GM23338 (cell line): ENCODE data around the gene TRAPPC12. TPM values are rescaled to one million over a fixed set of nuclear protein-coding genes. Genes with fewer than 3 reads are reported as not detected.

Source experiments
- ATAC-seq: fragments of 200-7000 bp; cut with Tn5 transposase; 3 replicates; pipeline ENCODE4 v1.9.1; 2020
- DNase-seq: peaks from one replicate; pipeline ENCODE4 v3.0.0-alpha.2; 2015; ENCODE audit warnings: low spot score
- H2AFZ ChIP-seq: fragments of 200-600 bp; sonication (generic); 2 replicates; pipeline ENCODE4 v1.8.0; 2016; ENCODE audit warnings: antibody characterized with exemption, mild to moderate bottlenecking, moderate library complexity
- H3F3A ChIP-seq: fragments of 200-600 bp; sonication (generic); replicated peaks from 2 replicates; pipeline ENCODE4 v1.8.0; 2017; ENCODE audit warnings: antibody characterized with exemption, mixed run types, low read depth
- H3K27ac ChIP-seq: fragments of 200-600 bp; sonication (generic); 2 replicates; pipeline ENCODE4 v1.6.1; 2016; ENCODE audit warnings: low read depth
- H3K27me3 ChIP-seq: fragments of 200-600 bp; sonication (generic); 2 replicates; pipeline ENCODE4 v1.8.0; 2016; ENCODE audit warnings: mild to moderate bottlenecking, mixed run types, moderate library complexity; ENCODE audit not compliant: insufficient read depth
- H3K36me3 ChIP-seq: fragments of 200-600 bp; sonication (generic); 2 replicates; pipeline ENCODE4 v1.8.0; 2016; ENCODE audit warnings: mild to moderate bottlenecking; ENCODE audit not compliant: insufficient read depth
- H3K4me1 ChIP-seq: fragments of 200-600 bp; sonication (generic); 2 replicates; pipeline ENCODE4 v1.8.0; 2016; ENCODE audit warnings: mild to moderate bottlenecking, moderate library complexity; ENCODE audit not compliant: insufficient read depth
- H3K4me2 ChIP-seq: fragments of 200-600 bp; sonication (generic); 2 replicates; pipeline ENCODE4 v1.7.1; 2017; ENCODE audit warnings: mixed run types
- H3K4me3 ChIP-seq: fragments of 200-600 bp; sonication (generic); 2 replicates; pipeline ENCODE4 v1.6.1; 2016; ENCODE audit warnings: mixed run types
- H3K79me2 ChIP-seq: fragments of 200-600 bp; sonication (generic); replicated peaks from 2 replicates; pipeline ENCODE4 v1.8.0; 2017; ENCODE audit warnings: mild to moderate bottlenecking; ENCODE audit not compliant: insufficient read depth
- H3K9me2 ChIP-seq: fragments of 200-600 bp; sonication (generic); 2 replicates; pipeline ENCODE4 v1.8.0; 2017; ENCODE audit not compliant: insufficient read depth
- H4K20me1 ChIP-seq: fragments of 200-600 bp; sonication (generic); replicated peaks from 2 replicates; pipeline ENCODE4 v1.8.0; 2017; ENCODE audit warnings: mild to moderate bottlenecking; ENCODE audit not compliant: insufficient read depth
- H3K27ac Mint-ChIP-seq: 2 replicates; pipeline ENCODE4 v1.8.0; 2020; ENCODE audit warnings: inconsistent platforms, mild to moderate bottlenecking, moderate library complexity, mixed read lengths
- H3K27me3 Mint-ChIP-seq: 3 replicates; pipeline ENCODE4 v1.8.0; 2022; ENCODE audit warnings: low read depth, mild to moderate bottlenecking, moderate library complexity, mixed read lengths, inconsistent platforms; ENCODE audit not compliant: insufficient read depth, poor library complexity
- H3K36me3 Mint-ChIP-seq: 3 replicates; pipeline ENCODE4 v1.8.0; 2021; ENCODE audit warnings: low read depth, mild to moderate bottlenecking, inconsistent platforms, moderate library complexity, mixed read lengths
- H3K4me1 Mint-ChIP-seq: 3 replicates; pipeline ENCODE4 v1.8.0; 2020; ENCODE audit warnings: mild to moderate bottlenecking, inconsistent platforms, mixed read lengths
- H3K4me3 Mint-ChIP-seq: 3 replicates; pipeline ENCODE4 v1.8.0; 2021; ENCODE audit warnings: moderate library complexity, mild to moderate bottlenecking, inconsistent platforms, mixed read lengths
- H3K9me3 Mint-ChIP-seq: 3 replicates; pipeline ENCODE4 v1.8.0; 2020; ENCODE audit warnings: moderate library complexity, mild to moderate bottlenecking, inconsistent platforms, mixed read lengths
- CREB1 ChIP-seq: fragments of 250-450 bp; sonication (Bioruptor Pico); IDR thresholded peaks from 2 replicates; pipeline ENCODE4 v1.5.0; 2020; ENCODE audit warnings: low read depth, mild to moderate bottlenecking, moderate library complexity
- CTCF ChIP-seq, 2 experiments: fragments of 200-600 bp in 1 of 2; sonication (generic) in 1 of 2; conservative IDR thresholded peaks; 2 replicates each; pipeline versions ENCODE4 v1.5.1 to v1.6.1; 2016 to 2017; ENCODE audit warnings: antibody characterized with exemption in 2 of 2, low read depth in 2 of 2, mild to moderate bottlenecking in 2 of 2, moderate library complexity in 1 of 2
- ETS1 ChIP-seq: IDR thresholded peaks from 2 replicates; pipeline ENCODE4 v1.6.1; 2016; ENCODE audit warnings: antibody characterized with exemption
- EZH2 ChIP-seq: fragments of 200-600 bp; sonication (generic); IDR thresholded peaks from one replicate; pipeline ENCODE4 v1.8.0; 2017; ENCODE audit warnings: antibody characterized with exemption, mild to moderate bottlenecking, low read depth; ENCODE audit not compliant: unreplicated experiment
- EZH2phosphoT487 ChIP-seq: fragments of 200-600 bp; sonication (generic); IDR thresholded peaks from one replicate; pipeline ENCODE4 v1.8.1; 2018; ENCODE audit warnings: antibody characterized with exemption; ENCODE audit not compliant: unreplicated experiment
- JUNB ChIP-seq: IDR thresholded peaks from one replicate; pipeline ENCODE4 v1.6.1; 2016; ENCODE audit warnings: antibody characterized with exemption; ENCODE audit not compliant: unreplicated experiment
- NANOG ChIP-seq: IDR thresholded peaks from 2 replicates; pipeline ENCODE4 v1.6.1; 2016; ENCODE audit warnings: antibody characterized with exemption, borderline replicate concordance
- POLR2AphosphoS5 ChIP-seq: IDR thresholded peaks from 2 replicates; pipeline ENCODE4 v1.6.1; 2016; ENCODE audit warnings: antibody characterized with exemption, low read depth
- REST ChIP-seq: IDR thresholded peaks from one replicate; pipeline ENCODE4 v1.6.1; 2018; ENCODE audit warnings: antibody characterized with exemption; ENCODE audit not compliant: unreplicated experiment
- STAT1 ChIP-seq: IDR thresholded peaks from one replicate; pipeline ENCODE4 v1.6.1; 2016; ENCODE audit warnings: antibody characterized with exemption; ENCODE audit not compliant: unreplicated experiment
- ZNF114 ChIP-seq: fragments of 250-450 bp; sonication (Bioruptor Pico); IDR thresholded peaks from 2 replicates; pipeline ENCODE4 v1.5.0; 2020; ENCODE audit warnings: mild to moderate bottlenecking, moderate library complexity
- ZNF331 ChIP-seq: fragments of 250-450 bp; sonication (Bioruptor Pico); IDR thresholded peaks from 2 replicates; pipeline ENCODE4 v1.5.0; 2020; ENCODE audit warnings: low read depth, mild to moderate bottlenecking, moderate library complexity
- ZNF462 ChIP-seq: fragments of 250-450 bp; sonication (Bioruptor Pico); IDR thresholded peaks from 2 replicates; pipeline ENCODE4 v1.5.0; 2020; ENCODE audit warnings: mild to moderate bottlenecking, moderate library complexity
- polyA plus RNA-seq: library from polyadenylated mRNA; unstranded; fragments of >200 nt; fragmentation: Nextera tagmentation; extraction: Ambion mirVana; gene quantifications from 2 replicates; pipeline ENCODE4 v1.2.1, GENCODE V29; 2016
- total RNA-seq: library from RNA; depleted of rRNA; stranded (reverse); fragments of >200 nt; shearing (Covaris generic); gene quantifications from 2 replicates; pipeline ENCODE4 v1.2.3, GENCODE V29; 2014

The TRAPPC12 gene
- total and polyA plus RNA-seq, 2 experiments from 2014 or later = 48.9 to 57.7 TPM

GRCh38 chr2:3456125-3456524, 76.6 kb downstream of the TRAPPC12 start:
- H3K27ac Mint-ChIP-seq = no peak overlapping the region
- H3K4me3 Mint-ChIP-seq = no peak overlapping the region
- ATAC-seq (no peak), DNase-seq (no peak)
- H3K4me1 ChIP-seq = no peaks in the 10 kb centered on the region
- H3K9me2 ChIP-seq = no peaks in the 10 kb centered on the region
- no peak overlapping the region for H3K4me2 ChIP-seq
- H3K27me3 Mint-ChIP-seq = peaks cover 7% of the 10 kb centered on the region
- H3K36me3 Mint-ChIP-seq = peaks cover 14% of the 10 kb centered on the region
- H3F3A ChIP-seq = no peaks in the 10 kb centered on the region
- no peak overlapping the region for H2AFZ ChIP-seq
- H4K20me1 ChIP-seq = no peaks in the 10 kb centered on the region
- no peak for TF ChIP-seq EZH2phosphoT487
- TF ChIP-seq ZNF331 (CRISPR knock-in tag) = no peak
- no peak for TF ChIP-seq CTCF (conservative IDR thresholded peaks at IDR 0.05; ENCODE audit: low read depth in 2 of 2)
- no peak for TF ChIP-seq STAT1
- no peak for TF ChIP-seq ZNF114
- TF ChIP-seq REST = no peak
- no peak for TF ChIP-seq ETS1
- no peak for TF ChIP-seq ZNF462 (CRISPR knock-in tag)
- TF ChIP-seq JUNB = no peak
- no peak for TF ChIP-seq CREB1 (CRISPR knock-in tag)
- no peak for TF ChIP-seq EZH2
- no peak for TF ChIP-seq POLR2AphosphoS5
- TF ChIP-seq NANOG = no peak
- H3K36me3 ChIP-seq = no peaks in the 10 kb centered on the region
- H3K79me2 ChIP-seq = no peaks in the 10 kb centered on the region
- H3K27ac ChIP-seq = no peak overlapping the region
- H3K27me3 ChIP-seq = no peaks in the 10 kb centered on the region
- H3K9me3 Mint-ChIP-seq = no peaks in the 10 kb centered on the region
- H3K4me1 Mint-ChIP-seq = peaks cover 11% of the 10 kb centered on the region
- H3K4me3 ChIP-seq = no peak overlapping the region
